Activated CD8-positive, alpha-beta memory T cell treated with anti-CD3 and anti-CD28 coated beads, Interleukin-2, amount 10 ng/mL, durations not matched to agents 7 days and 5 days (primary cell): ENCODE results near the gene TAPBPL. TPM values are rescaled to one million over a fixed set of nuclear protein-coding genes. Genes with fewer than 3 reads are reported as not detected.
"Not testable (repeated sequence)": the region's sequence is repeated elsewhere in the genome, so short reads cannot be mapped to it uniquely, and the experiment has no call there.

Source experiments
- ATAC-seq: fragments of 150-1000 bp; cut with Tn5 transposase; one replicate; pipeline ENCODE4 v1.10.0; 2021; ENCODE audit warnings: moderate library complexity
- CTCF ChIA-PET: fragments of 350-600 bp; sonication (Branson Sonifier 250); formaldehyde crosslinking; loops from one replicate; lab custom pipeline; 2021; ENCODE audit warnings: antibody characterized with exemption; lab: Charles Lee
- DNase-seq: peaks from one replicate; pipeline ENCODE4 v3.0.0-alpha.2; 2020
- H3K27ac Mint-ChIP-seq: one replicate; pipeline ENCODE4 v1.8.0; 2021; ENCODE audit warnings: mild to moderate bottlenecking, mixed read lengths
- H3K27me3 Mint-ChIP-seq: one replicate; pipeline ENCODE4 v1.8.0; 2021; ENCODE audit warnings: mixed read lengths
- H3K36me3 Mint-ChIP-seq: one replicate; pipeline ENCODE4 v1.8.0; 2021; ENCODE audit warnings: mild to moderate bottlenecking, mixed read lengths
- H3K4me1 Mint-ChIP-seq: one replicate; pipeline ENCODE4 v1.8.0; 2021; ENCODE audit warnings: mixed read lengths
- H3K4me3 Mint-ChIP-seq: one replicate; pipeline ENCODE4 v1.8.0; 2021; ENCODE audit warnings: mild to moderate bottlenecking, moderate library complexity, mixed read lengths
- H3K9me3 Mint-ChIP-seq: one replicate; pipeline ENCODE4 v1.8.0; 2022; ENCODE audit warnings: low read depth, mixed read lengths
- total RNA-seq, 2 experiments: library from RNA; stranded (reverse); gene quantifications; one replicate each; pipeline ENCODE4 v1.2.3, GENCODE V29; 2021

TAPBPL gene
- total RNA-seq, 2 experiments from 2014 or later = 49.1 to 53.0 TPM

GRCh38 chr12:6469092-6469491 lies 17.2 kb downstream of the TAPBPL start:
- CTCF ChIA-PET = interaction anchor here (1.1 to 4.2 kb wide), 5 partner anchors 10 to 146 kb away, joined by 3 to 40 read pairs (median 6); partner anchors contain the start of gene TAPBPL
- H3K4me3 Mint-ChIP-seq = peak overlapping the region; percentile 87
- H3K36me3 Mint-ChIP-seq = peaks cover 48% of the 10 kb centered on the region
- peak overlapping the region; percentile 94 for H3K27ac Mint-ChIP-seq
- ATAC-seq = no peak
- no peaks in the 10 kb centered on the region for H3K9me3 Mint-ChIP-seq
- H3K27me3 Mint-ChIP-seq = peaks cover 3% of the 10 kb centered on the region
- H3K4me1 Mint-ChIP-seq = peaks cover 64% of the 10 kb centered on the region
- DNase-seq = no peak

- peak overlapping the region; percentile 94 for H3K27ac Mint-ChIP-seq
- DNase-seq = no peak
- H3K9me3 Mint-ChIP-seq = no peaks in the 10 kb centered on the region
- peaks cover 41% of the 10 kb centered on the region for H3K36me3 Mint-ChIP-seq
- no peak for ATAC-seq
- peaks cover 57% of the 10 kb centered on the region for H3K4me1 Mint-ChIP-seq
- peak overlapping the region; percentile 87 for H3K4me3 Mint-ChIP-seq
- H3K27me3 Mint-ChIP-seq = peaks cover 7% of the 10 kb centered on the region
- CTCF ChIA-PET = interaction anchor here (0.6 to 4.3 kb wide), 17 partner anchors 8 to 150 kb away, joined by 3 to 40 read pairs (median 6); partner anchors contain the start of genes CD27 and TAPBPL
Measured at GRCh38 chr12:6469609-6470374, 17.9 kb downstream of the TAPBPL start.

DNA sequence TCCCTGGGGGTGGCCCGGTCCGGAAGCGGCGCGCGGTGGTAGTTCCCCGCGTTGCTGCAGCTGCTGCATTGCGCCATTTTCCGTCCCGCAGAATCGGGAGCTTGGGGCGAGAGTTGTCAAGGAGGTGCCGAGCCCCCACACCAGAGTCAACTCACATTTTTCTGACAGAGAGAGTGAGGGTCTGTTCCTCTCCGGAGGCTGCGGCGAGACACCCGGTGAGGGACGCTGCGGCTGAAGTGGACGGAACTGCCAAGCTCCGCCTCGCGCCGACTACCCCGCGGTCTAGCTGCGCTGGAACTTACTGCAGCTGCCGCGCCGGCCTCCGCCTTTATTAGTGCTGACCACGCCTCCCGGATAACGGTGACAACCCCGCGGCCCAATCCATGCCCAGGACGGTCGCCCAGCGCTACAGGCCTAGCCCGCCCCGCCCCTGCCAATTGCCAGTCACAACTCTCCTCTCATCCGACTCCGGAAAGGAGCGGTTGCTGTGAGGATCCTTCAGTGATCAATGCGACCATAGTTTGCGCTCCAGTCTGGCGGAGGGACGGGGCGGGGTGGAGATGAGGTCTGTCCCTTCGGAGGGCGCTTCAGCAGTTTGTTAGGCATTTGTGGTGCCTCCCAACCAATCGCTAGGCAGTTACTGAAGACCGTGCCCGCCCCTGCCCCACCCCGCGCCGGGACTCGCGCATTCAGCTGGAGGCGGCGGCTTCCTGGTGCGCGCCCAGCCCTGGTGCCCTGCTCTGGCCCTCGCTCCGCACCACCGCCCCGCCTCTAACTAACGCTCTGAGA lies 18.7 kb downstream of the TAPBPL start, which contains the start of gene VAMP1:
Gene VAMP1, minus strand, starts transcription at position 303 of the 789 bp plus-strand sequence. Its CDS starts 146 bp downstream, at position 157.
- H3K27me3 Mint-ChIP-seq = peaks cover 8% of the 10 kb centered on the region
- no peaks in the 10 kb centered on the region for H3K9me3 Mint-ChIP-seq
- peak within 1 kb of the TSS; percentile 94 for H3K27ac Mint-ChIP-seq
- peaks cover 37% of the 10 kb centered on the region for H3K36me3 Mint-ChIP-seq
- CTCF ChIA-PET = interaction anchor here (0.6 to 4.3 kb wide), 19 partner anchors 9 to 150 kb away, joined by 3 to 40 read pairs (median 5); partner anchors contain the start of genes CD27 and TAPBPL
- peaks cover 53% of the 10 kb centered on the region for H3K4me1 Mint-ChIP-seq
- DNase-seq (peak; percentile 99), ATAC-seq (peak; percentile 89)
- peak within 1 kb of the TSS; percentile 87 for H3K4me3 Mint-ChIP-seq

GRCh38 chr12:6471989-6472360 lies 20.1 kb downstream of the TAPBPL start:
- peaks cover 41% of the 10 kb centered on the region for H3K4me1 Mint-ChIP-seq
- no peak overlapping the region for H3K4me3 Mint-ChIP-seq
- CTCF ChIA-PET = interaction anchor here (1.2 to 4.3 kb wide), 5 partner anchors 10 to 83 kb away, joined by 3 to 32 read pairs (median 5); partner anchors contain the start of gene TAPBPL
- H3K27ac Mint-ChIP-seq = peak overlapping the region; percentile 2
- ATAC-seq = no peak
- peaks cover 8% of the 10 kb centered on the region for H3K27me3 Mint-ChIP-seq
- H3K9me3 Mint-ChIP-seq = no peaks in the 10 kb centered on the region
- peaks cover 25% of the 10 kb centered on the region for H3K36me3 Mint-ChIP-seq
- no peak for DNase-seq

GRCh38 chr12:6472491-6472890 lies 20.6 kb downstream of the TAPBPL start:
- H3K4me3 Mint-ChIP-seq = no peak overlapping the region
- peaks cover 20% of the 10 kb centered on the region for H3K36me3 Mint-ChIP-seq
- no peak overlapping the region for H3K27ac Mint-ChIP-seq
- peaks cover 36% of the 10 kb centered on the region for H3K4me1 Mint-ChIP-seq
- no peaks in the 10 kb centered on the region for H3K9me3 Mint-ChIP-seq
- H3K27me3 Mint-ChIP-seq = peaks cover 8% of the 10 kb centered on the region
- CTCF ChIA-PET = interaction anchor here (1.7 to 4.3 kb wide), 2 partner anchors 11 to 21 kb away, joined by 5 to 32 read pairs; partner anchors contain the start of gene TAPBPL
- no peak for DNase-seq
- no peak for ATAC-seq

DNA sequence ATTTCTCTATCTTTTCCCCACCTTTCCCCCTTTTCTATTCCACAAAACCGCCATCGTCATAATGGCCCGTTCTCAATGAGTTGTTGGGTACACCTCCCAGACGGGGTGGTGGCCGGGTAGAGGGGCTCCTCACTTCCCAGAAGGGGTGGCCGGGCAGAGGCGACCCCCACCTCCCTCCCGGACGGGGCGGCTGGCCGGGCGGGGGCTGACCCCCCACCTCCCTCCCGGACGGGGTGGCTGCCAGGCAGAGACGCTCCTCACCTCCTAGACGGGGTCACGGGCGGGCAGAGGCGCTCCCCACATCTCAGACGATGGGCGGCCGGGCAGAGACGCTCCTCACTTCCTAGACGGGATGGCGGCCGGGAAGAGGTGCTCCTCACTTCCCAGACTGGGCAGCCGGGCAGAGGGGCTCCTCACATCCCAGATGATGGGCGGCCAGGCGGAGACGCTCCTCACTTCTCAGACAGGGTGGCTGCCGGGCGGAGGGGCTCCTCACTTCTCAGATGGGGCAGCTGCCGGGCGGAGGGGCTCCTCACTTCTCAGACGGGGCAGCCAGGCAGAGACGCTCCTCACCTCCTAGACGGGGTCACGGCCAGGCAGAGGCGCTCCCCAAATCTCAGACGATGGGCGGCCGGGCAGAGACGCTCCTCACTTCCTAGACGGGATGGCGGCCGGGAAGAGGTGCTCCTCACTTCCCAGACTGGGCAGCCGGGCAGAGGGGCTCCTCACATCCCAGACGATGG lies 23.6 kb downstream of the TAPBPL start:
- H3K27ac Mint-ChIP-seq, H3K36me3 Mint-ChIP-seq, ATAC-seq, H3K4me3 Mint-ChIP-seq, CTCF ChIA-PET, DNase-seq, H3K9me3 Mint-ChIP-seq: not testable (repeated sequence)
- Mint-ChIP-seq H3K4me1 (peaks cover 12% of the 10 kb centered on the region), H3K27me3 (peaks cover 13% of the 10 kb centered on the region)

DNA sequence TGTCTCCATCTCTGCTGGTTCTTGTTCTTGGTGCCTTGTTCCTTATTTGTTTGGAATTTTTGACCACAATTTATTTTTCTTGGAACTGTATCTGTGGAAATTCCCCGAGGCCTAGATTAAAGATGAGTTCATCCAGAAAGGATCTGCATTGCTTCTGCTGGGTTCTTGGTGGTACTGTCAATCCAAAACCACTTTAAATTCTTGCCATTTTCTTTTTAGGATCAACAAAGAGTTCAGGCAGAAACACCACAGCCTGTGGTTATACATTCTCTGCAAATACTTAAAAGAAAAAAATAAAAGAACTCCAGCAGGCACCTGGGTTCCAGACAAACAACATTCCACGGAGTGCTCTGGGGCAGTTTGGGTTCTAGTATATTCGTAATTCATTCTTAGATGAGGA lies 24.6 kb downstream of the TAPBPL start:
- Mint-ChIP-seq H3K27me3 (peaks cover 14% of the 10 kb centered on the region), H3K36me3 (no peaks in the 10 kb centered on the region), H3K27ac (no peak overlapping the region), H3K4me3 (no peak overlapping the region), H3K9me3 (no peaks in the 10 kb centered on the region), H3K4me1 (peaks cover 6% of the 10 kb centered on the region)
- DNase-seq = no peak
- CTCF ChIA-PET = no interaction called here
- no peak for ATAC-seq

DNA sequence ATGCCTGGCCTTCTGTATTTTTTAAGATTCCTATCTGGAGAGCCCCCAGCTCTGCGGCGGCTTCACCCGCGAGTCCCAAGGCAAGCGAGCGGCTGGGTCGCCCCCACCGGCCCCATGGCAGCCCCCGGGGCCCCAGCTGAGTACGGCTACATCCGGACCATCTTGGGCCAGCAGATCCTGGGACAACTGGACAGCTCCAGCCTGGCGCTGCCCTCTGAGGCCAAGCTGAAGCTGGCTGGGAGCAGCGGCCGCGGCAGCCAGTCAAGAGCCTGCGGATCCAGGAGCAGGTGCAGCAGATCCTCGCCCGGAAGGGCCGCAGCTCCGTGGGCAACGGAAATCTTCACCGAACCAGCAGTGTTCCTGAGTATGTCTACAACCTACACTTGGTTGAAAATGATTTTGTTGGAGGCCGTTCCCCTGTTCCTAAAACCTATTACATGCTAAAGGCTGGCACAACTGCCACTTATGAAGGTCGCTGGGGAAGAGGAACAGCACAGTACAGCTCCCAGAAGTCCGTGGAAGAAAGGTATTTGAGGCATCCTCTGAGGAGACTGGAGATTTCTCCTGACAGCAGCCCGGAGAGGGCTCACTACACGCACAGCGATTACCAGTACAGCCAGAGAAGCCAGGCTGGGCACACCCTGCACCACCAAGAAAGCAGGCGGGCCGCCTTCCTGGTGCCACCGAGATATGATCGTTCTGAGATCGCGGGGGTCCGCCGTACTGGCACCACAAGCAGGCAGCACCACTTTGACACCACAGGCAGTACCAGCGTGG lies 25.9 kb downstream of the TAPBPL start:
- H3K36me3 Mint-ChIP-seq, ATAC-seq, H3K27ac Mint-ChIP-seq, H3K9me3 Mint-ChIP-seq, DNase-seq, CTCF ChIA-PET, H3K4me1 Mint-ChIP-seq, H3K4me3 Mint-ChIP-seq: not testable (repeated sequence)
- peaks cover 14% of the 10 kb centered on the region for H3K27me3 Mint-ChIP-seq

- Mint-ChIP-seq H3K9me3 (no peaks in the 10 kb centered on the region), H3K4me1 (no peaks in the 10 kb centered on the region), H3K4me3 (no peak overlapping the region), H3K36me3 (no peaks in the 10 kb centered on the region), H3K27ac (no peak overlapping the region), H3K27me3 (peaks cover 14% of the 10 kb centered on the region)
- ATAC-seq (no peak), DNase-seq (no peak)
- CTCF ChIA-PET = no interaction called here
Measured at GRCh38 chr12:6478416-6478815, 26.6 kb downstream of the TAPBPL start.

GRCh38 chr12:6488240-6488639 lies 36.4 kb downstream of the TAPBPL start:
- H3K9me3 Mint-ChIP-seq = no peaks in the 10 kb centered on the region
- DNase-seq (no peak), ATAC-seq (no peak)
- H3K27ac Mint-ChIP-seq = no peak overlapping the region
- no peaks in the 10 kb centered on the region for H3K27me3 Mint-ChIP-seq
- CTCF ChIA-PET = interaction anchor here (0.6 to 2.2 kb wide), 6 partner anchors 18 to 65 kb away, joined by 3 to 7 read pairs (median 4); partner anchors contain the start of gene VAMP1
- H3K4me1 Mint-ChIP-seq = peaks cover 13% of the 10 kb centered on the region
- no peak overlapping the region for H3K4me3 Mint-ChIP-seq
- H3K36me3 Mint-ChIP-seq = peaks cover 13% of the 10 kb centered on the region

DNA sequence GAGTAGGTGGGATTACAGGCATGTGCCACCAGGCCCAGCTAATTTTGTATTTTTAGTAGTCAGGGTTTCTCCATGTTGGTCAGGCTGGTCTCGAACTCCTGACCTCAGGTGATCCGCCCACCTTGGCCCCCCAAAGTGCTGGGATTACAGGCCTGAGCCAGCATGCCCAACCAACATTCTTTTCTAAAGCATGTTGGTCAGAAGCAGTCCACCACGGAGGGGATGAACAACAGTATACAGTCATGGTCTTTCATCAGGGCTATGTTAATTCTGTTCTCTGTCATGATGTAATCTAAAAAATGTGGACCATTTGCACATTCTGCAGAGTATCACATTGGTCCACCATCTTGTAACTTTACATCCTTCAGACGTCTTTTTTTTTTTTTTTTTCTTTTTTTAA lies 37.6 kb downstream of the TAPBPL start:
- H3K4me3 Mint-ChIP-seq = no peak overlapping the region
- peaks cover 13% of the 10 kb centered on the region for H3K4me1 Mint-ChIP-seq
- no peak for ATAC-seq
- no peak for DNase-seq
- no peak overlapping the region for H3K27ac Mint-ChIP-seq
- no peaks in the 10 kb centered on the region for H3K27me3 Mint-ChIP-seq
- peaks cover 15% of the 10 kb centered on the region for H3K36me3 Mint-ChIP-seq
- CTCF ChIA-PET = interaction anchor here (1.0 kb wide), 1 partner anchor 52 kb away, joined by 4 read pairs; no protein-coding TSS in a partner anchor
- H3K9me3 Mint-ChIP-seq = no peaks in the 10 kb centered on the region

DNA sequence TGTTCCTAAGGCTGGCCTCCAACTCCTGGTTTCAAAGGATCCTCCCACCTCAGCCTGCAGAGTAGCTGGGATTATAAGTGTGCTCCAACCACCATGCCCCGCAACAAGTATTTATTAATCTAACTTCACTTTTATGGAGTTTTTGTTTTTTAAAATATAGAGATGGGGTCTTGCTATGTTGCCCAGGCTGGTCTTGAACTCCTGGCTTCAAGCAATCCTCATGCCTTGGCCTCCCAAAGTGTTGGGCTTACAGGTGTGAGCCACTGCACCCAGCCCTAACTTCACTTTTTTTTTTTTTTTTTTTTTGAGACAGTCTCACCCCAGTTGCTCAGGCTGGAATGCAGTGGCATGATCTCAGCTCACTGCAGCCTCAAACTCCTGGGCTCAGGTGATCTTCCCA lies 38.8 kb downstream of the TAPBPL start:
- H3K4me3 Mint-ChIP-seq, H3K27ac Mint-ChIP-seq, DNase-seq, ATAC-seq, H3K27me3 Mint-ChIP-seq, H3K9me3 Mint-ChIP-seq: not testable (repeated sequence)
- peaks cover 21% of the 10 kb centered on the region for H3K4me1 Mint-ChIP-seq
- peaks cover 26% of the 10 kb centered on the region for H3K36me3 Mint-ChIP-seq
- CTCF ChIA-PET = interaction anchor here (0.9 to 1.6 kb wide), 2 partner anchors 26 to 67 kb away, joined by 3 to 5 read pairs; no protein-coding TSS in a partner anchor
